HL-60 (cell line): ENCODE results near the gene BRSK1.

Experiments
- CTCF ChIP-seq: IDR thresholded peaks from one replicate; pipeline ENCODE4 v1.5.1; 2011; ENCODE audit warnings: low read length, control low read depth, inconsistent platforms; ENCODE audit not compliant: insufficient read depth
- POLR2AphosphoS5 ChIP-seq: IDR thresholded peaks from 2 replicates; pipeline ENCODE4 v1.6.1; 2012; ENCODE audit warnings: low read depth
- TF ChIP-seq, protein P1 (sequence below): IDR thresholded peaks from 2 replicates; pipeline ENCODE4 v1.6.1; 2012; ENCODE audit warnings: low read depth; ENCODE audit not compliant: insufficient replicate concordance

DNA sequence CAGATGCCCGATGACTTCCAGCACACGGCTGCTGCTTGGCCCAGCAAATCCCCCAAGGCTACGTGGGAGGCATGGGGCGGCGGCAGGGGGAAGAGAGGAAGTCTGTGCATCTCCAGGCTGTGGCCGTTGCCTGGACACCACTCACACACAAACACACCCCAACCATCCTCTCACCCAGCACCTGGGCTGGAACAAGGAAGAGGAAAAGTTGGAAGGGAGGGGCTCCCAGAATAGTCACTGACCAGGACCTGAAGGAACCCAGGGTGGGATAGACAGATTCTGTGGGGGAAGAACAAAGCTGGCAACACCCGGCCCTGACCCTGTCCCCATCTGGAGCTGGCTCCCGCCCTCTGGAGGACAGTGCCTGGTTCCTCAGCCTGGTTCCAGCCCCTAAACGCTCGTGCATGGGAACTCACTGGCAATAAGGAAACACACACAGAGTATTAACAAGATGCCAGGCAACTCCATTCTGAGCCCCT is 36.1 kb upstream of the BRSK1 start:
- TF ChIP-seq CTCF: no peak
- TF ChIP-seq POLR2AphosphoS5: peak; percentile 63; the same call in 1 of the 2 replicates
- TF ChIP-seq, protein P1, sequence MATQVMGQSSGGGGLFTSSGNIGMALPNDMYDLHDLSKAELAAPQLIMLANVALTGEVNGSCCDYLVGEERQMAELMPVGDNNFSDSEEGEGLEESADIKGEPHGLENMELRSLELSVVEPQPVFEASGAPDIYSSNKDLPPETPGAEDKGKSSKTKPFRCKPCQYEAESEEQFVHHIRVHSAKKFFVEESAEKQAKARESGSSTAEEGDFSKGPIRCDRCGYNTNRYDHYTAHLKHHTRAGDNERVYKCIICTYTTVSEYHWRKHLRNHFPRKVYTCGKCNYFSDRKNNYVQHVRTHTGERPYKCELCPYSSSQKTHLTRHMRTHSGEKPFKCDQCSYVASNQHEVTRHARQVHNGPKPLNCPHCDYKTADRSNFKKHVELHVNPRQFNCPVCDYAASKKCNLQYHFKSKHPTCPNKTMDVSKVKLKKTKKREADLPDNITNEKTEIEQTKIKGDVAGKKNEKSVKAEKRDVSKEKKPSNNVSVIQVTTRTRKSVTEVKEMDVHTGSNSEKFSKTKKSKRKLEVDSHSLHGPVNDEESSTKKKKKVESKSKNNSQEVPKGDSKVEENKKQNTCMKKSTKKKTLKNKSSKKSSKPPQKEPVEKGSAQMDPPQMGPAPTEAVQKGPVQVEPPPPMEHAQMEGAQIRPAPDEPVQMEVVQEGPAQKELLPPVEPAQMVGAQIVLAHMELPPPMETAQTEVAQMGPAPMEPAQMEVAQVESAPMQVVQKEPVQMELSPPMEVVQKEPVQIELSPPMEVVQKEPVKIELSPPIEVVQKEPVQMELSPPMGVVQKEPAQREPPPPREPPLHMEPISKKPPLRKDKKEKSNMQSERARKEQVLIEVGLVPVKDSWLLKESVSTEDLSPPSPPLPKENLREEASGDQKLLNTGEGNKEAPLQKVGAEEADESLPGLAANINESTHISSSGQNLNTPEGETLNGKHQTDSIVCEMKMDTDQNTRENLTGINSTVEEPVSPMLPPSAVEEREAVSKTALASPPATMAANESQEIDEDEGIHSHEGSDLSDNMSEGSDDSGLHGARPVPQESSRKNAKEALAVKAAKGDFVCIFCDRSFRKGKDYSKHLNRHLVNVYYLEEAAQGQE: no peak
